Natural killer cell (primary cell): Measurements from ENCODE around the gene GNLY. TPM values are rescaled to one million over a fixed set of nuclear protein-coding genes. Genes with fewer than 3 reads are reported as not detected.

ENCODE experiments used
- ATAC-seq, 3 donors: fragments of 150-1000 bp in 2 of 3; fragments of 200-7000 bp in 1 of 3; cut with Tn5 transposase; 1 replicate in 1 of 3; 2 replicates in 2 of 3; pipeline ENCODE4 v1.10.0; 2021; ENCODE audit warnings: mild to moderate bottlenecking in 2 of 3, moderate library complexity in 2 of 3
- DNase-seq, 2 donors: peaks; one replicate each; pipeline versions ENCODE4 v3.0.0 to v3.0.0-alpha.2; 2013 to 2021; ENCODE audit warnings: mixed read lengths in 1 of 2
- H3K27ac ChIP-seq: one replicate; pipeline ENCODE4 v1.5.1; 2013; ENCODE audit warnings: mild to moderate bottlenecking, low read length
- H3K27me3 ChIP-seq: one replicate; pipeline ENCODE4 v1.6.1; 2013; ENCODE audit warnings: low read length; ENCODE audit not compliant: control insufficient read depth, insufficient read depth
- H3K36me3 ChIP-seq: one replicate; pipeline ENCODE4 v1.6.1; 2013; ENCODE audit warnings: low read length; ENCODE audit not compliant: control insufficient read depth, insufficient read depth
- H3K4me1 ChIP-seq: one replicate; pipeline ENCODE4 v1.6.1; 2013; ENCODE audit warnings: low read length; ENCODE audit not compliant: control insufficient read depth, insufficient read depth
- H3K4me3 ChIP-seq: one replicate; pipeline ENCODE4 v1.5.1; 2013; ENCODE audit warnings: low read length
- H3K9me3 ChIP-seq: one replicate; pipeline ENCODE4 v1.6.1; 2013; ENCODE audit warnings: low read length; ENCODE audit not compliant: control insufficient read depth, insufficient read depth
- H3K27ac Mint-ChIP-seq, 2 donors: one replicate each; pipeline ENCODE4 v1.8.0; 2022; ENCODE audit warnings: mild to moderate bottlenecking in 2 of 2, mixed read lengths in 2 of 2, moderate library complexity in 1 of 2
- H3K27me3 Mint-ChIP-seq, 2 donors: one replicate each; pipeline ENCODE4 v1.8.0; 2022; ENCODE audit warnings: low read depth in 2 of 2, mixed read lengths in 2 of 2
- H3K36me3 Mint-ChIP-seq: one replicate; pipeline ENCODE4 v1.8.0; 2022; ENCODE audit warnings: mixed read lengths
- H3K4me1 Mint-ChIP-seq, 2 donors: one replicate each; pipeline ENCODE4 v1.8.0; 2022; ENCODE audit warnings: mixed read lengths in 2 of 2
- H3K4me3 Mint-ChIP-seq: one replicate; pipeline ENCODE4 v1.8.0; 2022; ENCODE audit warnings: mild to moderate bottlenecking, moderate library complexity, mixed read lengths
- H3K9me3 Mint-ChIP-seq, 2 donors: one replicate each; pipeline ENCODE4 v1.8.0; 2022; ENCODE audit warnings: mixed read lengths in 2 of 2
- CTCF ChIP-seq: fragments of 200-600 bp; IDR thresholded peaks from one replicate; pipeline ENCODE4 v1.8.0; 2022; ENCODE audit warnings: antibody characterized with exemption
- WGBS: methylation state at CpG from one replicate; pipeline ENCODE4 v1.1.7; 2013; ENCODE audit warnings: missing lambda C conversion rate; ENCODE audit not compliant: insufficient coverage; 5-methylcytosine and 5-hydroxymethylcytosine counted together
- intact Hi-C: fragments of 100-400 bp; cut with micrococcal nuclease; formaldehyde crosslinking; loops from one replicate; pipeline ENCODE4 v1.14.2; 2022
- total RNA-seq, 4 donors: library from RNA; stranded (reverse); fragments of 120-200 nt in 1 of 4; gene quantifications; one replicate each; pipeline versions ENCODE4 v1.2.3 to v1.2.4, GENCODE V29; 2013 to 2022

Gene GNLY
- total RNA-seq, 3 donors from 2014 or later (not counting 1 experiment from before 2014, with no cell fraction given): 4,938 to 8,199 (median 6,542) TPM

DNA sequence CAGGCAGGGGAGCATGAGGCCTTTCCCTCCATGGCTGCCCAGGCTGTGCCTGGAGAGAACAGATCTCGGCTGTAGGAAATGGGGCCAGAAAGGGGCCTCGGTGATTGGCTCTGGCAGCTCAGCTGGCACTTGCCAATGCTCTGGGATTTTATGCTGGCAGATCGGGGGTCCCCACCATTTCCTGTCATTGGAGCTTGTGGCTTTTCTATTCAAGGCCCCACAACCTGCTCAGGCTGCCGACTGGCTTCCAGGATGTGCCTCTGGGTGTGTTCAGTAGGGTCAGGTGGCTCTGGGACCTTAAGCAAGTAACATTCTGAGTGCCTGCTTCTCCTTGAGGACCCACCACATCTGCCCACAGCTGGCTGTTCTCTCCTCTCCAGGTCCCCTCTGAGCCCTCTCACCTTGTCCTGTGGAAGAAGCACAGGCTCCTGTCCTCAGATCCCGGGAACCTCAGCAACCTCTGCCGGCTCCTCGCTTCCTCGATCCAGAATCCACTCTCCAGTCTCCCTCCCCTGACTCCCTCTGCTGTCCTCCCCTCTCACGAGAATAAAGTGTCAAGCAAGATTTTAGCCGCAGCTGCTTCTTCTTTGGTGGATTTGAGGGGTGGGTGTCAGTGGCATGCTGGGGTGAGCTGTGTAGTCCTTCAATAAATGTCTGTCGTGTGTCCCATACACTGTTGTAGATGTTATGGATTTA, 4.2 kb downstream of the GNLY start:
- intact Hi-C loops: no loop called here
- ATAC-seq: no peak
- H3K27me3 ChIP-seq: no peaks in the 10 kb centered on the region
- H3K27me3 Mint-ChIP-seq: no peaks in the 10 kb centered on the region
- peak overlapping the region; percentile 76 for H3K4me3 ChIP-seq
- H3K4me3 Mint-ChIP-seq: peak overlapping the region; percentile 97
- no peaks in the 10 kb centered on the region for H3K9me3 Mint-ChIP-seq
- peak overlapping the region; percentile 85 for H3K27ac ChIP-seq
- 53% methylated on average over 9 of the region's 11 CpGs for WGBS
- H3K36me3 Mint-ChIP-seq: peaks cover 14% of the 10 kb centered on the region
- H3K4me1 ChIP-seq: peaks cover 68% of the 10 kb centered on the region
- peaks cover 82 to 87% of the 10 kb centered on the region in 2 donors for H3K4me1 Mint-ChIP-seq
- peaks cover 53% of the 10 kb centered on the region for H3K36me3 ChIP-seq
- peak overlapping the region; percentile 95 to 96 for H3K27ac Mint-ChIP-seq
- TF ChIP-seq CTCF: no peak
- no peaks in the 10 kb centered on the region for H3K9me3 ChIP-seq
- no peak for DNase-seq

GRCh38 chr2:85698880-85699254, 4.7 kb downstream of the GNLY start:
- WGBS: 50% methylated on average over 8 of the region's 8 CpGs
- Mint-ChIP-seq H3K9me3 (no peaks in the 10 kb centered on the region), H3K27ac (peak overlapping the region; percentile 95 to 96), H3K27me3 (no peaks in the 10 kb centered on the region), H3K4me1 (peaks cover 82 to 87% of the 10 kb centered on the region in 2 donors), H3K4me3 (peak overlapping the region; percentile 97), H3K36me3 (peaks cover 14% of the 10 kb centered on the region)
- Histone ChIP-seq H3K9me3 (no peaks in the 10 kb centered on the region), H3K4me3 (peak overlapping the region; percentile 76), H3K36me3 (peaks cover 53% of the 10 kb centered on the region), H3K27me3 (no peaks in the 10 kb centered on the region), H3K4me1 (peaks cover 67% of the 10 kb centered on the region), H3K27ac (peak overlapping the region; percentile 85)
- ATAC-seq (peak in 1 of 3 donors; percentile 27), DNase-seq (no peak)
- intact Hi-C loops: no loop called here
- no peak for TF ChIP-seq CTCF

DNA sequence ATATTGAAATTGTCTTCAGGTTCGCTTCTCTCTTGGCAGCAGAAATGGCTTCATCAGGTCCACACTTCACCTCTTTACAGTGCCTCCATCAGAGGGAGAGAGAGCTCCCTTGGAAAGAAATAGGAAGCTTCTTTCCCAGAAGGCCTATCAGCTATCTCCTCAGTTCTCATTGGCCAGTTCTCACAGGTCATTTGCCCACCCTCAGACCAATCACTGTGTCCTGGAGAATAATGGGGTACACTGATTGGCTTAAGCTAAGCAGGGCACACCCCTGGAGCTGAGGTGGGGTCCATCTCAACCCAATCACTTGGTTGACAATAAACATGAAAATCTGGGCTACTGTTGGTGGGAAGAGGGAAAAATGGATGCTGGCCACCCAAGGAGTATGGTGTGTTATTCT, 5.2 kb downstream of the GNLY start:
- peak overlapping the region; percentile 97 for H3K4me3 Mint-ChIP-seq
- H3K9me3 Mint-ChIP-seq: no peaks in the 10 kb centered on the region
- Histone ChIP-seq H3K4me1 (peaks cover 68% of the 10 kb centered on the region), H3K36me3 (peaks cover 53% of the 10 kb centered on the region), H3K27ac (peak overlapping the region; percentile 85), H3K4me3 (no peak overlapping the region), H3K27me3 (no peaks in the 10 kb centered on the region), H3K9me3 (no peaks in the 10 kb centered on the region)
- peaks cover 83 to 89% of the 10 kb centered on the region in 2 donors for H3K4me1 Mint-ChIP-seq
- H3K27me3 Mint-ChIP-seq: no peaks in the 10 kb centered on the region
- intact Hi-C loops: no loop called here
- WGBS: no CpG with 5 or more reads among the region's 1 CpG
- peaks cover 14% of the 10 kb centered on the region for H3K36me3 Mint-ChIP-seq
- H3K27ac Mint-ChIP-seq: peak overlapping the region; percentile 95 to 96
- no peak for ATAC-seq
- no peak for TF ChIP-seq CTCF
- DNase-seq: no peak

DNA sequence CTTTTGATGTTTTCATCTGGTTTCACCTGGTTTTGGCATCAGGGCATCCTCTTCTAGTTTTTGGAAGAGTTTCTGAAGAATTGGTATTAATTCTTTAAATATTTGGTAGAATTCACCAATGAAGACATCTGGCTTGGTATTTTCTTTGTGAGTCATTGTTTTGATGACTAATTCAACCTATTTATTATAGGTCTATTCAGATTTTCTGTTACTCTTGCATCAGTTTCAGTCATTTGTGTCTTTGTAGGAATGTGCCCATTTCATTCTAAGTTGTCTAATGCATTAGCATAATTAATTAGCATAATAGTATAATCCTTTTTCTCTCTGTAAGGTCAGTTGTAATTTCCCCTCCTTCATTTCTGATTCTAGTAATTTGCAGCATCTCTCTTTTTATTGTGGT, 8.0 kb downstream of the GNLY start:
- ATAC-seq (no peak), DNase-seq (no peak)
- Histone ChIP-seq H3K4me1 (peaks cover 85% of the 10 kb centered on the region), H3K9me3 (no peaks in the 10 kb centered on the region), H3K27ac (peak overlapping the region; percentile 69), H3K27me3 (no peaks in the 10 kb centered on the region), H3K36me3 (peaks cover 28% of the 10 kb centered on the region), H3K4me3 (no peak overlapping the region)
- Mint-ChIP-seq H3K36me3 (peaks cover 14% of the 10 kb centered on the region), H3K27ac (peak overlapping the region; percentile 93 to 96), H3K9me3 (no peaks in the 10 kb centered on the region), H3K27me3 (no peaks in the 10 kb centered on the region), H3K4me1 (peaks cover 93 to 94% of the 10 kb centered on the region in 2 donors), H3K4me3 (peak overlapping the region; percentile 76)
- intact Hi-C loops: loop anchor here (5.0 kb wide), 1 partner anchor 295 kb away; no protein-coding TSS in a partner anchor
- TF ChIP-seq CTCF: no peak
